ENCODE data around the gene WDR64. TPM values are rescaled to one million over a fixed set of nuclear protein-coding genes. Genes with fewer than 3 reads are reported as not detected.

Gene WDR64
- total RNA-seq, 2 donors from 2014 or later: not detected

- no peaks in the 10 kb centered on the region for H3K4me1 ChIP-seq (ENCODE audit: control insufficient read depth, insufficient read depth, low read length)
- Mint-ChIP-seq H3K4me3 (no peak overlapping the region), H3K27me3 (ENCODE audit: insufficient read depth) (peaks cover 4% of the 10 kb centered on the region), H3K27ac (no peak overlapping the region), H3K4me1 (no peaks in the 10 kb centered on the region), H3K36me3 (ENCODE audit: low read depth) (peaks cover 2% of the 10 kb centered on the region), H3K9me3 (peaks cover 22% of the 10 kb centered on the region)
- no peak overlapping the region for H3K27ac ChIP-seq (ENCODE audit: low read depth, low read length)
- DNase-seq: no peak
- 97% methylated on average over 2 of the region's 2 CpGs; no CpG with 5 or more reads in 1 of the 2 experiments for WGBS, 2 experiments (ENCODE audit: insufficient coverage in 1 of 2, insufficient read length in 1 of 2)
- H3K4me3 ChIP-seq (ENCODE audit: low read length): no peak overlapping the region
- H3K9me3 ChIP-seq (ENCODE audit: control insufficient read depth, low read length): peaks cover 22% of the 10 kb centered on the region
- no peak for TF ChIP-seq CTCF (conservative IDR thresholded peaks at IDR 0.05)
- H3K27me3 ChIP-seq (ENCODE audit: control insufficient read depth, insufficient read depth, low read length, poor library complexity, severe bottlenecking): peaks cover 7% of the 10 kb centered on the region
- no peak overlapping the region for H3K9ac ChIP-seq (ENCODE audit: extremely low read depth, low read length, poor library complexity, severe bottlenecking)
- H3K36me3 ChIP-seq (ENCODE audit: control insufficient read depth, insufficient read depth, low read length): no peaks in the 10 kb centered on the region
Measured at GRCh38 chr1:241644259-241644658, 7.8 kb upstream of the WDR64 start.

GRCh38 chr1:241645199-241645598 lies 6.9 kb upstream of the WDR64 start:
- Mint-ChIP-seq H3K4me1 (no peaks in the 10 kb centered on the region), H3K4me3 (no peak overlapping the region), H3K27me3 (ENCODE audit: insufficient read depth) (peaks cover 3% of the 10 kb centered on the region), H3K36me3 (ENCODE audit: low read depth) (peaks cover 2% of the 10 kb centered on the region), H3K9me3 (peaks cover 22% of the 10 kb centered on the region), H3K27ac (no peak overlapping the region)
- DNase-seq: no peak
- Histone ChIP-seq H3K27ac (ENCODE audit: low read depth, low read length) (no peak overlapping the region), H3K9me3 (ENCODE audit: control insufficient read depth, low read length) (peaks cover 22% of the 10 kb centered on the region), H3K9ac (ENCODE audit: extremely low read depth, low read length, poor library complexity, severe bottlenecking) (no peak overlapping the region), H3K4me3 (ENCODE audit: low read length) (no peak overlapping the region), H3K4me1 (ENCODE audit: control insufficient read depth, insufficient read depth, low read length) (no peaks in the 10 kb centered on the region), H3K36me3 (ENCODE audit: control insufficient read depth, insufficient read depth, low read length) (no peaks in the 10 kb centered on the region), H3K27me3 (ENCODE audit: control insufficient read depth, insufficient read depth, low read length, poor library complexity, severe bottlenecking) (peaks cover 10% of the 10 kb centered on the region)
- no peak for TF ChIP-seq CTCF (conservative IDR thresholded peaks at IDR 0.05)
- 84% methylated on average over 4 of the region's 4 CpGs; no CpG with 5 or more reads in 1 of the 2 experiments for WGBS, 2 experiments (ENCODE audit: insufficient coverage in 1 of 2, insufficient read length in 1 of 2)

- DNase-seq: no peak
- Mint-ChIP-seq H3K27me3 (ENCODE audit: insufficient read depth) (peaks cover 9% of the 10 kb centered on the region), H3K9me3 (peaks cover 20% of the 10 kb centered on the region), H3K36me3 (ENCODE audit: low read depth) (peaks cover 2% of the 10 kb centered on the region), H3K4me1 (no peaks in the 10 kb centered on the region), H3K4me3 (no peak overlapping the region), H3K27ac (no peak overlapping the region)
- Histone ChIP-seq H3K4me1 (ENCODE audit: control insufficient read depth, insufficient read depth, low read length) (no peaks in the 10 kb centered on the region), H3K27me3 (ENCODE audit: control insufficient read depth, insufficient read depth, low read length, poor library complexity, severe bottlenecking) (peaks cover 20% of the 10 kb centered on the region), H3K36me3 (ENCODE audit: control insufficient read depth, insufficient read depth, low read length) (no peaks in the 10 kb centered on the region), H3K27ac (ENCODE audit: low read depth, low read length) (no peak overlapping the region), H3K9ac (ENCODE audit: extremely low read depth, low read length, poor library complexity, severe bottlenecking) (no peak overlapping the region), H3K9me3 (ENCODE audit: control insufficient read depth, low read length) (peaks cover 17% of the 10 kb centered on the region), H3K4me3 (ENCODE audit: low read length) (no peak overlapping the region)
- WGBS, 2 experiments (ENCODE audit: insufficient coverage in 1 of 2, insufficient read length in 1 of 2): 82 to 88% methylated on average over 3 to 7 of the region's 7 CpGs
- no peak for TF ChIP-seq CTCF (conservative IDR thresholded peaks at IDR 0.05)
Measured at GRCh38 chr1:241646201-241646600, 5.9 kb upstream of the WDR64 start.
